ENCODE measurements around the gene TPM1.

TPM1 gene

DNA sequence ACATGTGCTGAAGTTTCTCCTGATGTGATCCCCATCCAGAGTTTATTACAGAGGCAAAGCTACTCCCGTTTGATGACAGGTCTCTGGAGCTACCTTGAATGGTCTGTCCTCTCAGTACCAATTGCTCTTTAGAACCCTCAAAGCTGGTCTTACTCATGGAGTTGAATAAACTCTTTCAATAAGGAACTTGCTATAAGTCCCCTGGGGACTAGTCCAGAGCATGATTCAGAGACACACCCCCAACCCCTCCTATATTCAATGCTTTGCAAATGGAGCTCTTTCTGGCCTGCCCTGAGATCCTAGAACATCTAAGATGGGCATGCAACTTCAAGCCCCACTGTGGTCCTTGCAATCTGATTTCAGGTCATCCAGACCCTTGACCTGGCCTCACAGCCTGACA lies 23.9 kb upstream of the TPM1 start:
- DNase-seq = no peak

DNA sequence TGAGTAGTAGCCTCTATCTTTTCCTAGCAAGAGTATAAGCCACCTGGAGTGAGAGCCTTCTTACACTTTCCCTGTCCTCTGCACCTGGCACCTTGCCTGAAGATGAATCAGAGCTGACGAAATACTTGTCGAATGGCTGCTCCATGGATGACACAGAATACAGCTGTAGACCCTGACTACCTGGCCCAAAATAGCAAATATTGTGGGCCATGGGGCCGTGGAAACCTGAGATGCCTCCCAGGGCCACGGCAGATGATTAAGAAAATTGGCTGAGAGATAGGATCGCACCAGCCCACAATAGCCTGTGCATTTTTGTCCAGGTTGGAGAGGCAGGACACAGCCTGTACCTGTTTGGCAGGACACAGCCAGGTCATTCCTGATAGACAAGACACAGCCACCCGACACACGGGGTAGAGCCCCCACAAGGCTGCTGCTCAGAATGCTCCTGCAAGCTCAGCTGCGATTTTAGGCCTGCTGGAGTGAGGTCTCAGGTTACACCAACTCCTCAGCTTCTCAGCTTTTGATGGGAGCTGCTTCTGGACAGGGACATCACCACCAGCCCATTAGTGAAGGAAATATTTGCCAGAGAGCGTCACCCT lies 22.9 kb upstream of the TPM1 start:
- DNase-seq = no peak

DNA sequence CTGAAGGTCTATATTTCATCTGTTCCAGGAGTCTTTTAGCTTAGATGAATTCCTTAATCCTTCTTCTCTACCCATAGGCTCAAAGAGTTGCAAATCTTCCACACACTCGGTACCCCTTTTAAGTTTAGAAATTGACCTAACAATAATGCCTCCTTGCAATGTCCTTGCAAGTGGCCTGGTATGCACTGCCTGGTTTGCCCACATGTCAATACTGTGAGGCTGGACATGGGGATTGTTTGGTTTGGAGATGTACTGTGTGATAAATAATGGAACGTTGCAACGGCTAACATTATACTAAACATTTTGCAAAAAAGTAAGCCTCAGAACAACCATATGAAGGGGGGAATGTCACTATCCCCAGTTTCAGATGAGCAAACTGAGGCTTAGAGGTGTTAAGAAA lies 22.4 kb upstream of the TPM1 start:
- no peak for DNase-seq

DNA sequence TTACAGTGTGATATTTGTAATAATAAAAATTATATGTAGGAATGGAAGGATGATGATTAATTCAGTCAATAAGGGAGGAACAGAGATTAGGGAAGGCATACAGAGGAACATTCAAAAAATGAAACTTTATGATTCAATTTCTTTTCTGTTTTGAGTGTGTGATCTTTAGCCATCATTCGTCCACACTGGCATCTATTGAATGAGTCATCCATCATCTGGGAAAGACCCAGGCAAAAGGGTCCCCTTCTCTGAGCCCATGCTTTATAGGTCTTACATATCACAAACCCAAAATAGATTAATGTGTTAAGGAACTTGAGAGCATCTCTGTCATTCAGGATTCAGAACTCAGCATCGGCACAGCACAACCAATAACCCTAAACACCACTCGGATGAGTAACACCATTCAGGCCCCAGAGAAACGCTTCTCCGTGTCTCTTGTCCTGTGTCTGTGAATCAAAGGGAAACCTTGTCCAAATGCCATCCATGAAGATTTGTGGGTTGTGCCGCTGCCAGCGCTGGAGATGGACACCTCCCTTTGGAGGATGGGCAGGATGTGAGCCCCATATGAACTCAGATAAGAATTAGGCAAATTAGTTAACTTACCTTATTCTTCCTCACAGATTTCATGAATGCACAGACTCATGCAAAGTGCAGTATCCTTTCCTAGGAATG lies 21.7 kb upstream of the TPM1 start:
- no peak for DNase-seq

DNA sequence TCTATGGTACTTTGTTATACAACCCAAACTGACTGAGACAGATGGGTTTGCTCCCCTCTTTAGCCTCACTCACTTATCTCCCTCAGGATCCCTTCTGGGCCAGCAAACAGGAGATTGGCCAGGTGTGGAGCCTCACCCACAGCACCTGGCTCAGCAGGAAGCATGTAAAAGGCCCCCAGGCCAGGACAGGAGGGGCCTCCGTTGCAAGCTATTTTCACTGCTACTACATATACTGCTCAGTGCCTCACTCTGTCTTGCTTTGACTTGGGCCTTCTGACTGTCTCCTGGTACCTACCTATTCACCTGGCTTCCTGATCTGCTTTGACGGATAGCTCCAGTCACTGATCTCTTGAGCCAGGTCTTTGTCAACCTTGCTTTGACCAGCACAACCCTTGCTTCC lies 20.4 kb upstream of the TPM1 start:
- DNase-seq = no peak

DNA sequence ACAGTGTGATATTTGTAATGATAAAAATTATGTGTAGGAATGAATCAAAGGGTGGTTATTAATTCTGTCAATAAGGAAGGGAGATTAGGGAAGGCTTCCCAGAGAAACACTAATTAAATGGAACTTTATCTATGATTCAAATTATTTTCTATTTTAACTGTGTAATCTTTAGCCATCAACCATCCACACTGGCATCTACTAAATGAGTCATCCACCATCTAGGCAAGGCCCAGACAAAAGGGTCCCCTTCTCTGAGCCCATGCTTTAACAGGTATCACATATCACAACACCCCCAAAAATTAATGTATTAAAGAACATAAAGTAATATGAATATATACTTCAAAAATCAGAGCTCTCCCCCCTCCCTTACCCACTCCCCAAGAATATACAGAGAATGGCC lies 19.9 kb upstream of the TPM1 start:
- no peak for DNase-seq

DNA sequence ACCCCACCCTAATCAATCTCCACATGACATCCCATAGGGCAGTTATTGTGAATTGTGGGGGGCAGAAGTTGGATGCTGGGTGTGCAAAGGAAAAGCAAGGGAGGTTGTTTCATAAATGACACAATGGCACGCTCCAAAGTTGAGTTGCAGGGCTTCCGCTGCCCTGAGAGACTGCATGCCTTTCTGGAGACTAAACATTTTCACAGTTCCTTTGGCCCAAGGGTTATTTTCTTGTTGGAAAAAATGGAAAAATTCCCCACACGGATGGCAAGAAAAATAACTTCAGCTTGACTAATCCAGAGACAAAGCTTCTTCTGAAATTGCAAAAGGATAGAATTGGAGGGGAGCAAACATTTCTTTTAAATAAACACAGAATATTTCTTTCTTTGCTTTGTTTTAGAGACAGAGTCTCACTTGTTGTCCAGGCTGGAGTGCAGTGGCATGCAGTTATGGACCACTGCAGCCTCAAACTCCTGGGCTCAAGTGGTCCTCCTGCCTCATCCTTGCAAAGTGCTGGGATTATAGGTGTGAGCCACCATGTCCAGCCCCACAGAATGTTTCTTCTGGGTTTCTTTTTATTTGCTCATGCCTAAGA lies 19.1 kb upstream of the TPM1 start:
- no peak for DNase-seq

DNA sequence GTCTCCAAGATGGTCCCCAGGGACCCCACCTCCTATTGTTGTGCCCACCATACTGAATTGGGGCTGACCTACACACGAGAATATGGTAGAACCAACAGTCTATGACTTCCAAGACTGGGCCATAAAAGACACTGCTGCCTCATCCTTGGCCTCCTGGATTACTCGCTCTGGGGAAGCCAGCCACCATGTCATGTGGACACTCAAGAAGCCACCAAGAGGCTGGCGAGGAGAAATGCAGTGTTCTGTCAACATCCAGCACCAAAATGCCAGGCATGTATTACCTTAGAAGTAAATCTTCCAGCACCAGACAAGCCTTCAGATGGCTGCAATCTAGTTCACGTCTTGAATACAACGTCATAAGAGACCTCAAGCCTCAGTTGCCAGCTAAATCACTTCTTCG lies 17.1 kb upstream of the TPM1 start:
- no peak for DNase-seq

DNA sequence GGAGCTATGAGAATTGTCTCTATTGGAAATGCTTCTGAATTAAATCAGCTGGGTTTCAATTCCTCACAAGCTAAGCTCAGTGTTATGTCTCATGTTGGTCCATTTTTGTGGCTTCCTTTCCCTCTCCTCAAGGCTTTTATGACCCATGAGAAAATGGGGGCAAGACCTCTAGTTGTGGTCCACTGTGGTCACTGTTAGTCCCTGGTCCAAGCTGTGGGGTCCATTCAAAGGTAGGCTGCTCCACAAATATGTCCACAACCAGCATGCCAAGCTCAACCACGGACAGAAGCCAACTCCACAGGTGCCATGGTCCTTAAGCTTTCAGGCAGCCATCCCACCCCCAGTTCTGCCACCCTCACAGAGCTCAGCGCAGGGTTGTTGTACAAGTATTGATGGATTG lies 14.9 kb upstream of the TPM1 start:
- DNase-seq = no peak

DNA sequence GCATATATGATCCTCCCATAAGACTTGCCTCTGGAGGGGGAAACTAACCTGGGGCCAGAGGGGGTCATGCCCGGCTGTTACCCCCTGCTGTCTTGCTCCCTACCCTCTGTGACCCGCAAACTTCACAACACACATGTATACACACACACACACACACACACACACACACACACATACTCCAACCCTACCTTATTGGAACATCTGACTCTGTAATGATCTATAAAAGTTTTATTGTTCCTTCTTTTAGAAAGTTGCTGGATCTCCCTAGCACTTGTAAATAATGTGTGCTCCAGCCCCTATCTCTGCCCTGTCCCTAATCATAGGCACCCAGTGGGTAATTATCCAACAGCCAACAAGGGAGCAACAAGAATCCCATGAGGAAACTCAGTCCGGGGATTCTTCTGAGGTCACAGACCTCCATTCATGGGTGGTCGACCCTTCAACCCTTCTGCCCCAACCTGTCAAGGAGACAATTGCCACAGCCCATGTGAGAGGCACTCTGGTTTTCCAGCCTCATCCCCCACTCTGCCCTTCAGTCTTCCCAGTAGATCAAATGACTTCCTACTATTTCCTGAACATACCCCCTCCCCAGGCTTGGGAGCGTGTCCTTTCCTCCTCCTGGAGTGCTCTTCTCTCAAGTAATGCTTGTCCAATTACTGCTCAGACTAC lies 14.0 kb upstream of the TPM1 start:
- no peak for DNase-seq

DNA sequence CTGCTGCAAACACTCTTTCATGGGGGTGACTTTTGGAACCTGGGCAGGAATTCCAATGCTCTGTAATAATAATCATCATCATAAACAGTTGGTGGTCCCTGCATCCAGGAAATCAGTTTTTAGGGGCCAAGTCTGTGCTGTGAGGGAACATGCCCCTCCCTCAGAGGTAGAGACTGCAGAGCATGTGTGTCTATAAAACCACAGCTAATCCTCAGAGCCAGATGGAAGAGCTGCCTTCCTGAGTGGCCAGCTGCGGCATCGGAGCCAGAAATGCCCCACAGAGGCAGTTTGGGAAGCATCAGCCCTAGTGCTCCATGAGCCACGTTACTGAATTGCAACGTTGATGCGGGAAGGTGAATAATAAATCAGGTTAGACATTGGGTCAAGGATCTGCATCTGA lies 12.9 kb upstream of the TPM1 start:
- DNase-seq = no peak

DNA sequence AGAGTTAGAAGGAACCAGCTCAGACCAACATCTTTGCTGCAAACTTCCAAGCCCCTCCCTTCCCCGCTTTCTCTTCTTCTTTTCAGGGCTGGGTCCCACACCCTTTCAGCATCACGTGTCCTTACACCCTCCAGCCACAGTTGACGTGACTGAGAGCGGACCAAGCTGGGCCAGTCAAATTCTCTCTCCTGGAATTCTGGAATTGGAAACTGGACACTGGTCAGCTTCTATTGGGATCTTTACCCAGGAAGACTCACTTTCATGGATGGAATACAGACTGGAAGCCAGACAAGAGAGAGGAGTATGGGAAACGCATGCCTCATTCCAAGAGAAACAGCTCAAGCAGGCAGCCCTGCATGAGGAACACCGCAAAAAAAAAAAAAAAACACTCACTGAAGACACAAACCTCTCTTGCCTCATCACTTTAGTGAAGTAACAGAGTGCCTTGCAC lies 12.4 kb upstream of the TPM1 start:
- no peak for DNase-seq

DNA sequence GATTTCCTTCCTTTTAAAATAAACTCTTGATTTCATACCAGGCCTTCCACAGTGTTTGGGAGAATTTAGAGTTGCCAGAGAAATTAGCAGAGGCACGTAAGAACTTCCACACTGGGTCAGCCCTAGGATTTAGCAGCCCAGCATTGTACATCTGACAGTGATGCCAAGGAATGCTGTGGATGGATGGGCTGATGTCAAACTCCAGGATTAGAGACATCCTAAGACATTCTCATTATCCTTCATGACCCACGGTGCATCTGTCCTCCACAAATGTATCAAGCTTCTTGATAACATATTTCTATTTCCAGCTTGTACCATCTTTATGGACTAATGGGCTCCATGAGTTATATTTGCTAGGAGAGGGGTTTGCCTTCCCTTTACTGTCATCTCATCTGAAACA lies 8.0 kb upstream of the TPM1 start:
- DNase-seq = no peak

DNA sequence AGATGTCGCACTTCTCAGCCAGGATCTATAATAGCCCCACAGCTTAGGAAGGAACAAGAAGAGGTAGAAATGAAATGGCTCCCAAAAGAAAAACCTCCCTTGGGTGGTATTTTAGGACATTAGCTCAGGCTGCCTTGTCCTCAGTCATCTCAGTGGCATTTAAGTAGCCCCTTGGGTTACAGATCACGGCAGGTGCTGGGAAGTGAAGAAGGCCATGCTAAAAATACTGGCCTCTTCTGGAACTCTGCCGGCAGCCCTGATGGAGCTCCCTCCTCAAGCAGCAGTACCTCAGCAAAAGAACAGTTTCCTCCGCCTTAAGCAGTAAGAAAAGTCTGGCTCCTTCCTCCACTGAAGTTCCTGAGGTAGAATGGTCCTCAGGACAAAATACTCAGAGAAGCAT lies 7.3 kb upstream of the TPM1 start:
- DNase-seq = no peak

DNA sequence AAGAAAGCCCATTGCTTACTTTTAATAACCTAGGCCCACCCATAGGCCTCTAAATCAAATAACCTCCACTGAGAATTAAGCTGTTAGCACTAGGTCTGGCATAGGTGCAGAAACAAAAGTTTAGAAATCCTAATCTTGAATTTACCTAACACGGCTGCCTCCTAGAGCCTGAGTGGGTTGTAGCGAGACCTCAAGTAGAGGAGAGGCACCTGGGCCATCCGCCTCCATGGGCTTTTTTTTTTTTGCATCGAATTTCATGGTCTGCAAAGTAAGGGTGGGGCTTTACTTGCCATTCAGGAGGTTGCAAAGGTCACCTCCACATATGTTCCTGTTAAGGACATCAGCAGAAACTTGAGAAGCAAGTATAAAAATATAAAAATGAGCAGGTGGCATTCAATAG lies 6.6 kb upstream of the TPM1 start:
- no peak for DNase-seq

DNA sequence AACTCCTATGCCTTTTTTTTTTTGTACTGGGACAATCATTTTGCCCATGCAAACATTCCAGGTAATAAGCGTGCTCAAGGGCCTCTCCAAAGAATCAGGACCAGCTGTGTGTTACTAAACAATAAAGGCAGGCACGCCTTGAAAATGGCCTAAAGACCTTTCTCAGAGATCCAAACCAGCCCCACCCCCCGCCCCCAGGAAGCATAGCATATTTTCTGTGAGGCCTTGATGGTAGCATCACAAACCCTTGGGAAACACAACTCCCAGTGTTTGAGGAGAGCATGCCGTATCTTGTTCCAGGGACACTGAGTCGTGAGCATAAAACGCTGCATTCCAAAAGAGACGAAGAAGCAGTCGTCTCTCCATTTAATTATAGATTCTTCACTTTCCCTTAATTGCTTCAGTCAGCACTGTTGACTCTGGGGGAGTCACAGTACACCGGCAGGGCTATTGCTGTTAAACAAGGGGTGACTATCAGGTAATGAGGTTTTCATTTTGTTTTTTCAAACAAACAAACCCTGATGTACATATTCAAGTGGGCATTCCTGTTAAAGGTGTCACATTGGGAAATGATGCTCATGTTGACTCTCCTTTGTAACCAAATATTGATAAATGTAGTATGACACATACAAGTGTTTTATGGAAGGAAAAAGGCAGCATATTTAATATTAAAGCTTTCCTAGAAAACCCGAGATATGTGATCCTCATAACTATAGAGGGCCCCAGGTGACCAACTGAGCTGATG lies 4.4 kb upstream of the TPM1 start:
- DNase-seq = no peak

DNA sequence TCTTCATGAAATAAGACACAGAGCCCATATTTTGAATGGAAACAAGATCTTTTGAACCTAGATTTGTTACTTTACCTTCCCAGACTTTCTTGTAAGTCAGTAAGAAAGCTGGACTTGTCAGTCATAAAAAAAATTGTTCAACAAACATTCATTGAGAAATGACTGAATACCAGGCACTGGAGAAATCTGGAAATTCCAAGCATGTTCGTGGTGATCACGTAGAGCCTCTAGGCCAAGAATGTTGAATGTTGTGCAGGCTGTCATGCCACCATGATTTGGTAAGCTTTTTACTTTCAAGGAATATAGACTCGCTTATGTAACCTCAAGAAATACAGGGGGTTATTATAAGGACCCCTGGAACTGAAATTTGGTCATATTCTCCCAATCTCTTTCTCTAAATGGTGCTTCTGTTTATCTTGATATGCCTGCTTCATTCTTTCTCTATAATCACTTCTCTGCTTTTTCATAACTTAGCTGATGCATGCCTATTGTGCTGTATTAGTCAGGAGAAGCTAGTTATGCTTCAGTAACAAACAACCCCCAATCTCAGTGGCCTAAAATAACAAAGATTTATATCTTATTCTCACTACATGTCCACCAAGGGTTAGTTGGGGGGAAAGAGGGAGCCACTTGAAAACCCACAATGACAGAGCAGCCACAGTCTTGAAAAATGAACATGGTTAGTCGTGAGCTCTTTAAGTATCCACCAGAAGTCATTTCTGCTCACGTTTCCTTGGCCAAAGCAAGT lies 3.4 kb upstream of the TPM1 start:
- DNase-seq = no peak

DNA sequence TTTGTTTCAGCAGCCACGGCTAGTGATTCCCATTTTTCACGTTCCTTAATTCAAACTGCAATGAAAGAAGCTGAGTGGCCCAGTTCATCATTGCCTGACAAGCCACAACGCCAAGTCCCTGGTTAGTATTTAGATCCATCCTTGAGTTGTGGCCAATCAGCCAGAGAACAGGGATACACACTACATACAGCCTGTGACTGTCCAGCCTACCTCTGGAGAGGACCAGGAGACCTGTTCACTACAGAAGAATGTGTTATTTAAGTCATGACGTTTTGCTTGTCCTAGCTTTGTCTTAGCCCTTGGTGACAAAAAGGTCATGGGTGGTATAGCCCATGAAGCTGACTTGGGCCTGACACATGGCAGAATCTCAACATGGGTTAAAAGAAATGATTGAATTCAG lies 2.7 kb upstream of the TPM1 start:
- no peak for DNase-seq

DNA sequence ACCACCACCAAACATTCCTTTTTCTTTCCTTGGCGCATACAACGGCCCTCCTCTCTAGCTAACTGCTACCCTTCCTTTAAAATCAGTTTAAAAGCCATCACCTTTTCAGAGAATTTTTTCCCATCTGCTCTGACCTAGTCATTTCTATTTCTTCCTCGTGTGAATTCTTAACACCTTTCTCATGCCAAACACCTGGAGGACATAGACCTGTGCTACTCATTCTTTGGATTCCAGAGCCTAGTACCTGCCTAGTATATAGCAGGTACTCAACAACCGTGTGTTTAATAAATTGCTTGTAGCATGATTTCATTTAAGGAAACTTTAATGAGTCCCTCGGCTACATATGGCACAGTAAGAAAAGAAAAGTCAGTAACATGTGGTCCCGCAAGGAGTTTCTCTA lies 2.0 kb upstream of the TPM1 start:
- DNase-seq = no peak

DNA sequence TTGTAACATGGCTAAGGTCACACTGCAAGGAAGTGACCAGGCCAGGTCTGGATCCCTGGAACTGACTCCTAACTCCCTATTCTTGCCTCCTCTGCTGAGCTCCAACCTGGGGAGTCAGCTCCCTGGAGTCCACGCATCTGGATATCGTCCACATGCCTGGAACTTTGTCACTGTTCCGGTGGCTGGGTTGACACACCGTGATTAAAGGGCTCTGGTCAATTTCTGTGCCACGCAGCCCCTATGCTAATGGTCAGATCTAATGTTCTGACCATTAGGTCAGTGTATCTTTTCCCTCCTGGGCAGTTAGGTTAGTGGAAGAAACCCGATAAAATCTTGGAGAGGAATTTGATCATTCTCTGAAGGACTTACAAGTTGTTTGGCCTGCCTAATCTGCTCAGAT lies 1.6 kb upstream of the TPM1 start:
- DNase-seq = no peak

DNA sequence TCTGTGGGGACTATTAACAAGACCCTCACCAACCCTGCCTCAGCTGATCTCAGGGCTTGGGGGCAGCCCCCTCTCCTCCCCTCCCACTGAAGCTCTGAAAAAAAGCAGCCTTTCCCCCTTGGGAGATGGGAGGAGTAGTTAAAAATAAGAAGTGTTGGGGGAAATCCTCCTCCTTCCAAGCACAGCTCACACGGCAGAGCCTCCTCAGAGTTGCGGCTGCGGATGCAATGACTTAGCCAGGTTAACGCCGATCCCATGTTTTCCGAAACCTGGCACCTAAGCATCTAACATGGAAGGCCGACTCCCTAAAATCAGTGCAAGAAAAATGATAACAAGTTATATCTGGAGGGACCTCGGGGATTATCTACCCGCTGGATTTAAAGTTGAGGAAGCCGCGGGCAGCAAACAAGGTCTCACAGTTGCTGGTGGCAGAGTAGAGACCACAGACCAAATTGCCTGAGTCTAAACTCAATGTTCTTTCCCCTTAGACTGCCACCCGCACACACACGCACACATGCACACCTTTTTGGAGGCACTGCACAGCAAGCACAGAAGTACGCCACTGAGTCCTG lies 1.1 kb upstream of the TPM1 start:
- no peak for DNase-seq

DNA sequence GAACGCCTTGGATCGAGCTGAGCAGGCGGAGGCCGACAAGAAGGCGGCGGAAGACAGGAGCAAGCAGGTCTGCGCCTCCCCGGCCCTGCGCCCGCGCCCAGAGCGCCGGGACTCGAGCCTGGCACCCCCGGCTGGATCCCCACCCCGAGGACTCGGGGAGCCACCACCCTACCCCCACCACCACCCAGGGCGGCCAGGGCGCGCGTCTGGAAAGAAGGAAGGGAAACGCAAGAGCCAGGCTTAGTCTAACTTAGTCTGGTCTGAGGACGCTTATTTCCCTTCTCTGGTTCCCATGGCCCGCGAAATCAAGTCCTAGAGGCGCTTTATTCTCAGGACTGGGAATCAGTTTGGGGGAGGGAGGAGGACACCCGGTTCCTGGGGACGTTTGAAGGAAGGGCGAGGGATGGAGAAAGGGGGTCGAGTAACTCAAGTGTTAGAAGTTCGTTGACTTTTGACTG lies 359 bp downstream of the TPM1 start:
- DNase-seq = no peak

All from activated effector memory CD4-positive, alpha-beta T cell treated with Interleukin-2 at 50 U/mL for 16 hours (primary cell).